Panc1 (cell line): Measurements from ENCODE around the gene MICALL1. TPM values are rescaled to one million over a fixed set of nuclear protein-coding genes. Genes with fewer than 3 reads are reported as not detected.

Experiments
- ATAC-seq: fragments of 200-7000 bp; cut with Tn5 transposase; 2 replicates; pipeline ENCODE4 v1.9.1; 2020; ENCODE audit warnings: mild to moderate bottlenecking, moderate library complexity
- BruUV-seq: library from RNA; stranded (reverse); fragments of 400-500 nt; replicated peaks from 2 replicates; lab custom pipeline; 2021; lab: Mats Ljungman, UMichigan
- CTCF ChIA-PET: fragments of 300-600 bp; sonication (Branson Sonifier 250); formaldehyde crosslinking; loops from one replicate; lab custom pipeline; 2022; ENCODE audit warnings: antibody characterized with exemption; lab: Charles Lee
- POLR2A ChIA-PET: fragments of 300-600 bp; sonication (Branson Sonifier 250); formaldehyde crosslinking; loops from one replicate; lab custom pipeline; 2022; ENCODE audit warnings: antibody characterized with exemption; lab: Charles Lee
- DNase-seq: peaks from one replicate; pipeline ENCODE4 v3.0.0-alpha.2; 2010; ENCODE audit warnings: low read depth, low spot score
- H3K27ac ChIP-seq: 2 replicates; pipeline ENCODE4 v1.5.1; 2011; ENCODE audit warnings: mild to moderate bottlenecking, low read length, inconsistent platforms
- H3K27me3 ChIP-seq: fragments of 200-500 bp; sonication (Bioruptor generic); 2 replicates; pipeline ENCODE4 v1.6.0; 2014; ENCODE audit warnings: low read length, inconsistent platforms; ENCODE audit not compliant: control insufficient read depth, insufficient read depth
- H3K36me3 ChIP-seq: fragments of 200-500 bp; sonication (Bioruptor generic); 2 replicates; pipeline ENCODE4 v1.5.1; 2014; ENCODE audit warnings: inconsistent platforms, mild to moderate bottlenecking, low read length, moderate library complexity; ENCODE audit not compliant: control insufficient read depth, insufficient read depth
- H3K4me1 ChIP-seq: 2 replicates; pipeline ENCODE4 v1.5.1; 2011; ENCODE audit warnings: inconsistent platforms, mild to moderate bottlenecking, low read length, moderate library complexity; ENCODE audit not compliant: control insufficient read depth, insufficient read depth
- H3K4me3 ChIP-seq, 2 experiments: 2 replicates each; pipeline ENCODE4 v1.5.1; 2011 to 2012; ENCODE audit warnings: low read depth in 2 of 2, low read length in 2 of 2, mild to moderate bottlenecking in 2 of 2, inconsistent platforms in 1 of 2, moderate library complexity in 1 of 2
- H3K9me3 ChIP-seq: fragments of 200-500 bp; sonication (Bioruptor generic); 2 replicates; pipeline ENCODE4 v1.5.1; 2014; ENCODE audit warnings: low read depth, mild to moderate bottlenecking, inconsistent platforms, low read length, moderate library complexity; ENCODE audit not compliant: control insufficient read depth, insufficient read depth
- CTCF ChIP-seq: fragments of 450-650 bp; IDR thresholded peaks from 2 replicates; pipeline ENCODE4 v1.5.1; 2017; ENCODE audit warnings: mild to moderate bottlenecking
- POLR2AphosphoS5 ChIP-seq: IDR thresholded peaks from 2 replicates; pipeline ENCODE4 v1.6.1; 2012; ENCODE audit warnings: mild to moderate bottlenecking, low read depth, low read length, moderate library complexity
- REST ChIP-seq, 2 experiments: IDR thresholded peaks; 2 replicates each; pipeline ENCODE4 v1.6.1; 2011 to 2012; ENCODE audit warnings: low read depth in 2 of 2, control low read depth in 1 of 2, low read length in 1 of 2, mild to moderate bottlenecking in 1 of 2, moderate library complexity in 1 of 2; ENCODE audit not compliant: insufficient read depth in 1 of 2
- SIN3A ChIP-seq: IDR thresholded peaks from 2 replicates; pipeline ENCODE4 v1.6.1; 2012; ENCODE audit warnings: low read depth, mild to moderate bottlenecking, low read length, moderate library complexity, borderline replicate concordance; ENCODE audit not compliant: insufficient read depth
- TCF7L2 ChIP-seq: IDR thresholded peaks from 2 replicates; pipeline ENCODE4 v1.6.1; 2011; ENCODE audit warnings: mild to moderate bottlenecking, low read depth, low read length, inconsistent platforms
- in situ Hi-C: cut with HindIII; loops from 2 replicates; pipeline ENCODE4 v1.10.0; 2016; ENCODE audit warnings: low sequenced_read_pairs, low pct_unique_long_range_greater_than_20kb
- intact Hi-C: fragments of 100-400 bp; cut with micrococcal nuclease; formaldehyde crosslinking; loops from one replicate; pipeline ENCODE4 v1.10.0; 2022; ENCODE audit not compliant: unreplicated experiment
- total RNA-seq: library from RNA; stranded (reverse); gene quantifications from one replicate; pipeline ENCODE4 v1.2.1, GENCODE V29; 2021; ENCODE audit not compliant: unreplicated experiment

The MICALL1 gene
- total RNA-seq, 1 experiment from 2014 or later: 34.5 TPM

GRCh38 chr22:37961062-37961461 is 55.0 kb downstream of the MICALL1 start:
- in situ Hi-C loops (no loop called here), intact Hi-C loops (no loop called here)
- ChIA-PET POLR2A (no interaction called here), CTCF (no interaction called here)
- Histone ChIP-seq H3K27me3 (no peaks in the 10 kb centered on the region), H3K36me3 (no peaks in the 10 kb centered on the region; the same call in 1 of the 2 replicates), H3K4me1 (no peaks in the 10 kb centered on the region), H3K27ac (no peak overlapping the region), H3K9me3 (no peaks in the 10 kb centered on the region), H3K4me3 (no peak overlapping the region)
- no peak for ATAC-seq
- no peak for TF ChIP-seq SIN3A
- TF ChIP-seq POLR2AphosphoS5: no peak
- TF ChIP-seq REST (IDR thresholded peaks at IDR 0.05; ENCODE audit: insufficient read depth in 1 of 2, low read depth in 2 of 2, low read length in 1 of 2): no peak
- no peak for TF ChIP-seq TCF7L2
- TF ChIP-seq CTCF: no peak
- BruUV-seq: no TSS peak
- no peak for DNase-seq

- no peaks in the 10 kb centered on the region for H3K4me1 ChIP-seq
- DNase-seq: no peak
- POLR2A ChIA-PET: no interaction called here
- TF ChIP-seq REST (IDR thresholded peaks at IDR 0.05; ENCODE audit: insufficient read depth in 1 of 2, low read depth in 2 of 2, low read length in 1 of 2): no peak
- TF ChIP-seq POLR2AphosphoS5: no peak
- no peak for TF ChIP-seq CTCF
- no peak for TF ChIP-seq TCF7L2
- no peak for TF ChIP-seq SIN3A
- in situ Hi-C loops: no loop called here
- no peaks in the 10 kb centered on the region for H3K9me3 ChIP-seq
- no TSS peak for BruUV-seq
- CTCF ChIA-PET: no interaction called here
- H3K36me3 ChIP-seq: no peaks in the 10 kb centered on the region
- intact Hi-C loops: no loop called here
- no peak overlapping the region for H3K27ac ChIP-seq
- no peak for ATAC-seq
- no peak overlapping the region for H3K4me3 ChIP-seq
- H3K27me3 ChIP-seq: no peaks in the 10 kb centered on the region
Measured at GRCh38 chr22:37965940-37966664, 60.0 kb downstream of the MICALL1 start.
